Measurements from ENCODE around the gene CUL4A. TPM values are rescaled to one million over a fixed set of nuclear protein-coding genes. Genes with fewer than 3 reads are reported as not detected.

CUL4A gene
- total RNA-seq, 1 experiment from 2014 or later: 85.9 TPM

- Mint-ChIP-seq H3K27me3 (ENCODE audit: insufficient read depth, unreplicated experiment) (peaks cover 30% of the 10 kb centered on the region), H3K4me3 (ENCODE audit: unreplicated experiment) (peak overlapping the region; percentile 19), H3K36me3 (ENCODE audit: insufficient read depth, unreplicated experiment) (no peaks in the 10 kb centered on the region), H3K4me1 (ENCODE audit: insufficient read depth, unreplicated experiment) (peaks cover 14% of the 10 kb centered on the region), H3K9me3 (ENCODE audit: unreplicated experiment) (no peaks in the 10 kb centered on the region), H3K27ac (ENCODE audit: low read depth, unreplicated experiment) (no peak overlapping the region)
- BruUV-seq (replicated peaks): no TSS peak
- ChIA-PET POLR2A (interaction anchor here (0.7 to 1.4 kb wide), 2 partner anchors 18 to 459 kb away, joined by 4 to 7 read pairs; no protein-coding TSS in a partner anchor), CTCF (no interaction called here)
- intact Hi-C loops (cut with micrococcal nuclease): loop anchor here (10.0 kb wide), 1 partner anchor 256 kb away; no protein-coding TSS in a partner anchor
- TF ChIP-seq CTCF (IDR thresholded peaks at IDR 0.05; ENCODE audit: unreplicated experiment): no peak
- no peak for DNase-seq (ENCODE audit: unreplicated experiment)
Observed at GRCh38 chr13:113291129-113291528, 81.7 kb downstream of the CUL4A start.

- H3K4me3 Mint-ChIP-seq (ENCODE audit: unreplicated experiment): peak overlapping the region; percentile 62
- BruUV-seq (replicated peaks): no TSS peak
- H3K4me1 Mint-ChIP-seq (ENCODE audit: insufficient read depth, unreplicated experiment): peaks cover 21% of the 10 kb centered on the region
- H3K36me3 Mint-ChIP-seq (ENCODE audit: insufficient read depth, unreplicated experiment): peaks cover 7% of the 10 kb centered on the region
- H3K27ac Mint-ChIP-seq (ENCODE audit: low read depth, unreplicated experiment): peak overlapping the region; percentile 59
- no peaks in the 10 kb centered on the region for H3K9me3 Mint-ChIP-seq (ENCODE audit: unreplicated experiment)
- intact Hi-C loops (cut with micrococcal nuclease): loop anchor here (10.0 kb wide), 1 partner anchor 257 kb away; no protein-coding TSS in a partner anchor
- no peak for TF ChIP-seq CTCF (IDR thresholded peaks at IDR 0.05; ENCODE audit: unreplicated experiment)
- peaks cover 30% of the 10 kb centered on the region for H3K27me3 Mint-ChIP-seq (ENCODE audit: insufficient read depth, unreplicated experiment)
- no peak for DNase-seq (ENCODE audit: unreplicated experiment)
- CTCF ChIA-PET: interaction anchor here (0.5 to 1.2 kb wide), 2 partner anchors 15 to 46 kb away, joined by 3 read pairs; no protein-coding TSS in a partner anchor
- POLR2A ChIA-PET: interaction anchor here (1.4 kb wide), 1 partner anchor 20 kb away, joined by 7 read pairs; no protein-coding TSS in a partner anchor
Observed at GRCh38 chr13:113292021-113292862, 82.8 kb downstream of the CUL4A start.

- Mint-ChIP-seq H3K4me3 (ENCODE audit: unreplicated experiment) (no peak overlapping the region), H3K27ac (ENCODE audit: low read depth, unreplicated experiment) (no peak overlapping the region), H3K36me3 (ENCODE audit: insufficient read depth, unreplicated experiment) (peaks cover 14% of the 10 kb centered on the region), H3K4me1 (ENCODE audit: insufficient read depth, unreplicated experiment) (peaks cover 24% of the 10 kb centered on the region), H3K27me3 (ENCODE audit: insufficient read depth, unreplicated experiment) (peaks cover 30% of the 10 kb centered on the region), H3K9me3 (ENCODE audit: unreplicated experiment) (no peaks in the 10 kb centered on the region)
- DNase-seq (ENCODE audit: unreplicated experiment): no peak
- BruUV-seq (replicated peaks): no TSS peak
- POLR2A ChIA-PET: no interaction called here
- CTCF ChIA-PET: interaction anchor here (0.7 kb wide), 1 partner anchor 500 kb away, joined by 3 read pairs; no protein-coding TSS in a partner anchor
- no peak for TF ChIP-seq CTCF (IDR thresholded peaks at IDR 0.05; ENCODE audit: unreplicated experiment)
- intact Hi-C loops (cut with micrococcal nuclease): loop anchor here (10.0 kb wide), 1 partner anchor 259 kb away; no protein-coding TSS in a partner anchor
Observed at GRCh38 chr13:113293686-113294085, 84.3 kb downstream of the CUL4A start.

GRCh38 chr13:113295776-113296175, 86.4 kb downstream of the CUL4A start:
- peaks cover 15% of the 10 kb centered on the region for H3K36me3 Mint-ChIP-seq (ENCODE audit: insufficient read depth, unreplicated experiment)
- H3K4me3 Mint-ChIP-seq (ENCODE audit: unreplicated experiment): peak overlapping the region; percentile 6
- DNase-seq (ENCODE audit: unreplicated experiment): no peak
- no peak for TF ChIP-seq CTCF (IDR thresholded peaks at IDR 0.05; ENCODE audit: unreplicated experiment)
- H3K9me3 Mint-ChIP-seq (ENCODE audit: unreplicated experiment): no peaks in the 10 kb centered on the region
- ChIA-PET CTCF (no interaction called here), POLR2A (interaction anchor here (1.0 to 1.5 kb wide), 3 partner anchors 10 to 104 kb away, joined by 3 read pairs; partner anchors contain the start of gene CUL4A)
- H3K27me3 Mint-ChIP-seq (ENCODE audit: insufficient read depth, unreplicated experiment): peaks cover 19% of the 10 kb centered on the region
- intact Hi-C loops (cut with micrococcal nuclease): loop anchor here (5.0 to 10.0 kb wide), 2 partner anchors 88 to 261 kb away; partner anchors contain the start of genes CUL4A and PCID2
- BruUV-seq (replicated peaks): no TSS peak
- peaks cover 19% of the 10 kb centered on the region for H3K4me1 Mint-ChIP-seq (ENCODE audit: insufficient read depth, unreplicated experiment)
- no peak overlapping the region for H3K27ac Mint-ChIP-seq (ENCODE audit: low read depth, unreplicated experiment)
